GM23338 (cell line): ENCODE measurements around the gene ARRB1. TPM values are rescaled to one million over a fixed set of nuclear protein-coding genes. Genes with fewer than 3 reads are reported as not detected.
A peak's percentile ranks its signal among the peaks of the same experiment; 100 is the strongest.

ENCODE experiments used
- ATAC-seq: fragments of 200-7000 bp; cut with Tn5 transposase; 3 replicates; pipeline ENCODE4 v1.9.1; 2020
- DNase-seq: peaks from one replicate; pipeline ENCODE4 v3.0.0-alpha.2; 2015; ENCODE audit warnings: low spot score
- H2AFZ ChIP-seq: fragments of 200-600 bp; sonication (generic); 2 replicates; pipeline ENCODE4 v1.8.0; 2016; ENCODE audit warnings: antibody characterized with exemption, mild to moderate bottlenecking, moderate library complexity
- H3F3A ChIP-seq: fragments of 200-600 bp; sonication (generic); replicated peaks from 2 replicates; pipeline ENCODE4 v1.8.0; 2017; ENCODE audit warnings: antibody characterized with exemption, mixed run types, low read depth
- H3K27ac ChIP-seq: fragments of 200-600 bp; sonication (generic); 2 replicates; pipeline ENCODE4 v1.6.1; 2016; ENCODE audit warnings: low read depth
- H3K27me3 ChIP-seq: fragments of 200-600 bp; sonication (generic); 2 replicates; pipeline ENCODE4 v1.8.0; 2016; ENCODE audit warnings: mild to moderate bottlenecking, mixed run types, moderate library complexity; ENCODE audit not compliant: insufficient read depth
- H3K36me3 ChIP-seq: fragments of 200-600 bp; sonication (generic); 2 replicates; pipeline ENCODE4 v1.8.0; 2016; ENCODE audit warnings: mild to moderate bottlenecking; ENCODE audit not compliant: insufficient read depth
- H3K4me1 ChIP-seq: fragments of 200-600 bp; sonication (generic); 2 replicates; pipeline ENCODE4 v1.8.0; 2016; ENCODE audit warnings: mild to moderate bottlenecking, moderate library complexity; ENCODE audit not compliant: insufficient read depth
- H3K4me2 ChIP-seq: fragments of 200-600 bp; sonication (generic); 2 replicates; pipeline ENCODE4 v1.7.1; 2017; ENCODE audit warnings: mixed run types
- H3K4me3 ChIP-seq: fragments of 200-600 bp; sonication (generic); 2 replicates; pipeline ENCODE4 v1.6.1; 2016; ENCODE audit warnings: mixed run types
- H3K79me2 ChIP-seq: fragments of 200-600 bp; sonication (generic); replicated peaks from 2 replicates; pipeline ENCODE4 v1.8.0; 2017; ENCODE audit warnings: mild to moderate bottlenecking; ENCODE audit not compliant: insufficient read depth
- H3K9me2 ChIP-seq: fragments of 200-600 bp; sonication (generic); 2 replicates; pipeline ENCODE4 v1.8.0; 2017; ENCODE audit not compliant: insufficient read depth
- H4K20me1 ChIP-seq: fragments of 200-600 bp; sonication (generic); replicated peaks from 2 replicates; pipeline ENCODE4 v1.8.0; 2017; ENCODE audit warnings: mild to moderate bottlenecking; ENCODE audit not compliant: insufficient read depth
- H3K27ac Mint-ChIP-seq: 2 replicates; pipeline ENCODE4 v1.8.0; 2020; ENCODE audit warnings: inconsistent platforms, mild to moderate bottlenecking, moderate library complexity, mixed read lengths
- H3K27me3 Mint-ChIP-seq: 3 replicates; pipeline ENCODE4 v1.8.0; 2022; ENCODE audit warnings: low read depth, mild to moderate bottlenecking, moderate library complexity, mixed read lengths, inconsistent platforms; ENCODE audit not compliant: insufficient read depth, poor library complexity
- H3K36me3 Mint-ChIP-seq: 3 replicates; pipeline ENCODE4 v1.8.0; 2021; ENCODE audit warnings: low read depth, mild to moderate bottlenecking, inconsistent platforms, moderate library complexity, mixed read lengths
- H3K4me1 Mint-ChIP-seq: 3 replicates; pipeline ENCODE4 v1.8.0; 2020; ENCODE audit warnings: mild to moderate bottlenecking, inconsistent platforms, mixed read lengths
- H3K4me3 Mint-ChIP-seq: 3 replicates; pipeline ENCODE4 v1.8.0; 2021; ENCODE audit warnings: moderate library complexity, mild to moderate bottlenecking, inconsistent platforms, mixed read lengths
- H3K9me3 Mint-ChIP-seq: 3 replicates; pipeline ENCODE4 v1.8.0; 2020; ENCODE audit warnings: moderate library complexity, mild to moderate bottlenecking, inconsistent platforms, mixed read lengths
- CREB1 ChIP-seq: fragments of 250-450 bp; sonication (Bioruptor Pico); IDR thresholded peaks from 2 replicates; pipeline ENCODE4 v1.5.0; 2020; ENCODE audit warnings: low read depth, mild to moderate bottlenecking, moderate library complexity
- CTCF ChIP-seq, 2 experiments: fragments of 200-600 bp in 1 of 2; sonication (generic) in 1 of 2; conservative IDR thresholded peaks; 2 replicates each; pipeline versions ENCODE4 v1.5.1 to v1.6.1; 2016 to 2017; ENCODE audit warnings: antibody characterized with exemption in 2 of 2, low read depth in 2 of 2, mild to moderate bottlenecking in 2 of 2, moderate library complexity in 1 of 2
- ETS1 ChIP-seq: IDR thresholded peaks from 2 replicates; pipeline ENCODE4 v1.6.1; 2016; ENCODE audit warnings: antibody characterized with exemption
- EZH2 ChIP-seq: fragments of 200-600 bp; sonication (generic); IDR thresholded peaks from one replicate; pipeline ENCODE4 v1.8.0; 2017; ENCODE audit warnings: antibody characterized with exemption, mild to moderate bottlenecking, low read depth; ENCODE audit not compliant: unreplicated experiment
- EZH2phosphoT487 ChIP-seq: fragments of 200-600 bp; sonication (generic); IDR thresholded peaks from one replicate; pipeline ENCODE4 v1.8.1; 2018; ENCODE audit warnings: antibody characterized with exemption; ENCODE audit not compliant: unreplicated experiment
- JUNB ChIP-seq: IDR thresholded peaks from one replicate; pipeline ENCODE4 v1.6.1; 2016; ENCODE audit warnings: antibody characterized with exemption; ENCODE audit not compliant: unreplicated experiment
- NANOG ChIP-seq: IDR thresholded peaks from 2 replicates; pipeline ENCODE4 v1.6.1; 2016; ENCODE audit warnings: antibody characterized with exemption, borderline replicate concordance
- POLR2AphosphoS5 ChIP-seq: IDR thresholded peaks from 2 replicates; pipeline ENCODE4 v1.6.1; 2016; ENCODE audit warnings: antibody characterized with exemption, low read depth
- STAT1 ChIP-seq: IDR thresholded peaks from one replicate; pipeline ENCODE4 v1.6.1; 2016; ENCODE audit warnings: antibody characterized with exemption; ENCODE audit not compliant: unreplicated experiment
- ZNF114 ChIP-seq: fragments of 250-450 bp; sonication (Bioruptor Pico); IDR thresholded peaks from 2 replicates; pipeline ENCODE4 v1.5.0; 2020; ENCODE audit warnings: mild to moderate bottlenecking, moderate library complexity
- ZNF331 ChIP-seq: fragments of 250-450 bp; sonication (Bioruptor Pico); IDR thresholded peaks from 2 replicates; pipeline ENCODE4 v1.5.0; 2020; ENCODE audit warnings: low read depth, mild to moderate bottlenecking, moderate library complexity
- polyA plus RNA-seq: library from polyadenylated mRNA; unstranded; fragments of >200 nt; fragmentation: Nextera tagmentation; extraction: Ambion mirVana; gene quantifications from 2 replicates; pipeline ENCODE4 v1.2.1, GENCODE V29; 2016
- total RNA-seq: library from RNA; depleted of rRNA; stranded (reverse); fragments of >200 nt; shearing (Covaris generic); gene quantifications from 2 replicates; pipeline ENCODE4 v1.2.3, GENCODE V29; 2014
- TF ChIP-seq, protein P1 (sequence below): IDR thresholded peaks from one replicate; pipeline ENCODE4 v1.6.1; 2018; ENCODE audit warnings: antibody characterized with exemption; ENCODE audit not compliant: unreplicated experiment
- TF ChIP-seq, protein P2 (sequence below): fragments of 250-450 bp; sonication (Bioruptor Pico); IDR thresholded peaks from 2 replicates; pipeline ENCODE4 v1.5.0; 2020; ENCODE audit warnings: mild to moderate bottlenecking, moderate library complexity

ARRB1 gene
- total and polyA plus RNA-seq, 2 experiments from 2014 or later = 6.3 to 11.1 TPM

DNA sequence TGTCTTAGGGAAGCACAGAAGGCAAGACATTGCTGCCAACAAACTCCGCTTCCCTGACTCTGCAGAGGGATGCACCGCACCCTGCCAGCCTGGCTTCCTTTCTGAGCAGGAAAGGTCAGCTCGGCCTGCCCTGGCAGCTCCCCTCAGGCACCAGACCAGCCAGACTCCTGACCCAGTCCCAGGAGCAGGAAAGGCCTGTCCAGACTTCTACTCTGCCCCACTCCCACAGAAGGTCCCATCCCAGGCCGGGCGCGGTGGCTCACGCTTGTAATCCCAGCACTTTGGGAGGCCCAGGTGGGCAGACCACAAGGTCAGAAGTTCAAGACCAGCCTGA lies 17.7 kb downstream of the ARRB1 start:
- Mint-ChIP-seq H3K9me3 (no peaks in the 10 kb centered on the region), H3K36me3 (peaks cover 28% of the 10 kb centered on the region), H3K27me3 (peaks cover 25% of the 10 kb centered on the region), H3K4me1 (peaks cover 89% of the 10 kb centered on the region), H3K4me3 (no peak overlapping the region; the same call in 2 of the 3 replicates), H3K27ac (peak overlapping the region; percentile 100)
- H3K4me2 ChIP-seq = no peak overlapping the region
- no peaks in the 10 kb centered on the region for H4K20me1 ChIP-seq
- H3K4me1 ChIP-seq = peaks cover 43% of the 10 kb centered on the region
- H3K27me3 ChIP-seq = no peaks in the 10 kb centered on the region
- no peaks in the 10 kb centered on the region for H3F3A ChIP-seq
- no peak overlapping the region for H2AFZ ChIP-seq
- ATAC-seq (no peak), DNase-seq (no peak)
- no peaks in the 10 kb centered on the region for H3K79me2 ChIP-seq
- H3K4me3 ChIP-seq = no peak overlapping the region
- no peaks in the 10 kb centered on the region for H3K9me2 ChIP-seq
- no peak overlapping the region for H3K27ac ChIP-seq
- no peak for TF ChIP-seq CREB1 (CRISPR knock-in tag)
- TF ChIP-seq EZH2phosphoT487 = no peak
- no peak for TF ChIP-seq NANOG
- no peak for TF ChIP-seq ETS1
- TF ChIP-seq JUNB = no peak
- no peak for TF ChIP-seq ZNF114 (CRISPR knock-in tag)
- TF ChIP-seq ZNF331 = no peak
- no peak for TF ChIP-seq POLR2AphosphoS5
- TF ChIP-seq CTCF (conservative IDR thresholded peaks at IDR 0.05; ENCODE audit: low read depth in 2 of 2) = no peak
- no peak for TF ChIP-seq STAT1
- TF ChIP-seq, protein P1, sequence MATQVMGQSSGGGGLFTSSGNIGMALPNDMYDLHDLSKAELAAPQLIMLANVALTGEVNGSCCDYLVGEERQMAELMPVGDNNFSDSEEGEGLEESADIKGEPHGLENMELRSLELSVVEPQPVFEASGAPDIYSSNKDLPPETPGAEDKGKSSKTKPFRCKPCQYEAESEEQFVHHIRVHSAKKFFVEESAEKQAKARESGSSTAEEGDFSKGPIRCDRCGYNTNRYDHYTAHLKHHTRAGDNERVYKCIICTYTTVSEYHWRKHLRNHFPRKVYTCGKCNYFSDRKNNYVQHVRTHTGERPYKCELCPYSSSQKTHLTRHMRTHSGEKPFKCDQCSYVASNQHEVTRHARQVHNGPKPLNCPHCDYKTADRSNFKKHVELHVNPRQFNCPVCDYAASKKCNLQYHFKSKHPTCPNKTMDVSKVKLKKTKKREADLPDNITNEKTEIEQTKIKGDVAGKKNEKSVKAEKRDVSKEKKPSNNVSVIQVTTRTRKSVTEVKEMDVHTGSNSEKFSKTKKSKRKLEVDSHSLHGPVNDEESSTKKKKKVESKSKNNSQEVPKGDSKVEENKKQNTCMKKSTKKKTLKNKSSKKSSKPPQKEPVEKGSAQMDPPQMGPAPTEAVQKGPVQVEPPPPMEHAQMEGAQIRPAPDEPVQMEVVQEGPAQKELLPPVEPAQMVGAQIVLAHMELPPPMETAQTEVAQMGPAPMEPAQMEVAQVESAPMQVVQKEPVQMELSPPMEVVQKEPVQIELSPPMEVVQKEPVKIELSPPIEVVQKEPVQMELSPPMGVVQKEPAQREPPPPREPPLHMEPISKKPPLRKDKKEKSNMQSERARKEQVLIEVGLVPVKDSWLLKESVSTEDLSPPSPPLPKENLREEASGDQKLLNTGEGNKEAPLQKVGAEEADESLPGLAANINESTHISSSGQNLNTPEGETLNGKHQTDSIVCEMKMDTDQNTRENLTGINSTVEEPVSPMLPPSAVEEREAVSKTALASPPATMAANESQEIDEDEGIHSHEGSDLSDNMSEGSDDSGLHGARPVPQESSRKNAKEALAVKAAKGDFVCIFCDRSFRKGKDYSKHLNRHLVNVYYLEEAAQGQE = no peak
- no peak for TF ChIP-seq EZH2
- TF ChIP-seq, protein P2, sequence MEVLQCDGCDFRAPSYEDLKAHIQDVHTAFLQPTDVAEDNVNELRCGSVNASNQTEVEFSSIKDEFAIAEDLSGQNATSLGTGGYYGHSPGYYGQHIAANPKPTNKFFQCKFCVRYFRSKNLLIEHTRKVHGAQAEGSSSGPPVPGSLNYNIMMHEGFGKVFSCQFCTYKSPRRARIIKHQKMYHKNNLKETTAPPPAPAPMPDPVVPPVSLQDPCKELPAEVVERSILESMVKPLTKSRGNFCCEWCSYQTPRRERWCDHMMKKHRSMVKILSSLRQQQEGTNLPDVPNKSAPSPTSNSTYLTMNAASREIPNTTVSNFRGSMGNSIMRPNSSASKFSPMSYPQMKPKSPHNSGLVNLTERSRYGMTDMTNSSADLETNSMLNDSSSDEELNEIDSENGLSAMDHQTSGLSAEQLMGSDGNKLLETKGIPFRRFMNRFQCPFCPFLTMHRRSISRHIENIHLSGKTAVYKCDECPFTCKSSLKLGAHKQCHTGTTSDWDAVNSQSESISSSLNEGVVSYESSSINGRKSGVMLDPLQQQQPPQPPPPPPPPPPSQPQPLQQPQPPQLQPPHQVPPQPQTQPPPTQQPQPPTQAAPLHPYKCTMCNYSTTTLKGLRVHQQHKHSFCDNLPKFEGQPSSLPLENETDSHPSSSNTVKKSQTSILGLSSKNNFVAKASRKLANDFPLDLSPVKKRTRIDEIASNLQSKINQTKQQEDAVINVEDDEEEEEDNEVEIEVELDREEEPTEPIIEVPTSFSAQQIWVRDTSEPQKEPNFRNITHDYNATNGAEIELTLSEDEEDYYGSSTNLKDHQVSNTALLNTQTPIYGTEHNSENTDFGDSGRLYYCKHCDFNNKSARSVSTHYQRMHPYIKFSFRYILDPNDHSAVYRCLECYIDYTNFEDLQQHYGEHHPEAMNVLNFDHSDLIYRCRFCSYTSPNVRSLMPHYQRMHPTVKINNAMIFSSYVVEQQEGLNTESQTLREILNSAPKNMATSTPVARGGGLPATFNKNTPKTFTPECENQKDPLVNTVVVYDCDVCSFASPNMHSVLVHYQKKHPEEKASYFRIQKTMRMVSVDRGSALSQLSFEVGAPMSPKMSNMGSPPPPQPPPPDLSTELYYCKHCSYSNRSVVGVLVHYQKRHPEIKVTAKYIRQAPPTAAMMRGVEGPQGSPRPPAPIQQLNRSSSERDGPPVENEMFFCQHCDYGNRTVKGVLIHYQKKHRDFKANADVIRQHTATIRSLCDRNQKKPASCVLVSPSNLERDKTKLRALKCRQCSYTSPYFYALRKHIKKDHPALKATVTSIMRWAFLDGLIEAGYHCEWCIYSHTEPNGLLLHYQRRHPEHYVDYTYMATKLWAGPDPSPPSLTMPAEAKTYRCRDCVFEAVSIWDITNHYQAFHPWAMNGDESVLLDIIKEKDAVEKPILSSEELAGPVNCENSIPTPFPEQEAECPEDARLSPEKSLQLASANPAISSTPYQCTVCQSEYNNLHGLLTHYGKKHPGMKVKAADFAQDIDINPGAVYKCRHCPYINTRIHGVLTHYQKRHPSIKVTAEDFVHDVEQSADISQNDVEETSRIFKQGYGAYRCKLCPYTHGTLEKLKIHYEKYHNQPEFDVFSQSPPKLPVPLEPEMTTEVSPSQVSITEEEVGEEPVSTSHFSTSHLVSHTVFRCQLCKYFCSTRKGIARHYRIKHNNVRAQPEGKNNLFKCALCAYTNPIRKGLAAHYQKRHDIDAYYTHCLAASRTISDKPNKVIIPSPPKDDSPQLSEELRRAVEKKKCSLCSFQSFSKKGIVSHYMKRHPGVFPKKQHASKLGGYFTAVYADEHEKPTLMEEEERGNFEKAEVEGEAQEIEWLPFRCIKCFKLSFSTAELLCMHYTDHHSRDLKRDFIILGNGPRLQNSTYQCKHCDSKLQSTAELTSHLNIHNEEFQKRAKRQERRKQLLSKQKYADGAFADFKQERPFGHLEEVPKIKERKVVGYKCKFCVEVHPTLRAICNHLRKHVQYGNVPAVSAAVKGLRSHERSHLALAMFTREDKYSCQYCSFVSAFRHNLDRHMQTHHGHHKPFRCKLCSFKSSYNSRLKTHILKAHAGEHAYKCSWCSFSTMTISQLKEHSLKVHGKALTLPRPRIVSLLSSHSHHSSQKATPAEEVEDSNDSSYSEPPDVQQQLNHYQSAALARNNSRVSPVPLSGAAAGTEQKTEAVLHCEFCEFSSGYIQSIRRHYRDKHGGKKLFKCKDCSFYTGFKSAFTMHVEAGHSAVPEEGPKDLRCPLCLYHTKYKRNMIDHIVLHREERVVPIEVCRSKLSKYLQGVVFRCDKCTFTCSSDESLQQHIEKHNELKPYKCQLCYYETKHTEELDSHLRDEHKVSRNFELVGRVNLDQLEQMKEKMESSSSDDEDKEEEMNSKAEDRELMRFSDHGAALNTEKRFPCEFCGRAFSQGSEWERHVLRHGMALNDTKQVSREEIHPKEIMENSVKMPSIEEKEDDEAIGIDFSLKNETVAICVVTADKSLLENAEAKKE (CRISPR knock-in tag) = no peak
- H3K36me3 ChIP-seq = no peaks in the 10 kb centered on the region
